Muscle of leg (tissue), 11 donors: Measurements from ENCODE around the gene GALNT18. TPM values are rescaled to one million over a fixed set of nuclear protein-coding genes. Genes with fewer than 3 reads are reported as not detected.

Experiments used
- DNase-seq: peaks from one replicate; pipeline ENCODE4 v3.0.0; 2013
- H3K27ac ChIP-seq: one replicate; pipeline ENCODE4 v1.5.1; 2013; ENCODE audit warnings: mild to moderate bottlenecking, low read length, control low read depth
- H3K27me3 ChIP-seq: one replicate; pipeline ENCODE4 v1.6.1; 2013; ENCODE audit warnings: low read length; ENCODE audit not compliant: control insufficient read depth, insufficient read depth
- H3K36me3 ChIP-seq: one replicate; pipeline ENCODE4 v1.6.1; 2013; ENCODE audit warnings: low read length; ENCODE audit not compliant: control insufficient read depth, insufficient read depth
- H3K4me1 ChIP-seq: one replicate; pipeline ENCODE4 v1.6.1; 2013; ENCODE audit warnings: low read length; ENCODE audit not compliant: control insufficient read depth, insufficient read depth
- H3K4me3 ChIP-seq: one replicate; pipeline ENCODE4 v1.5.1; 2013; ENCODE audit warnings: low read length, control low read depth
- H3K9me3 ChIP-seq: replicated peaks from 2 replicates; pipeline ENCODE4 v1.6.1; 2013; ENCODE audit warnings: low read depth, low read length; ENCODE audit not compliant: control insufficient read depth
- WGBS: methylation state at CpG from one replicate; pipeline ENCODE4 v1.1.5; 2013; ENCODE audit warnings: missing lambda C conversion rate; ENCODE audit not compliant: insufficient coverage; 5-methylcytosine and 5-hydroxymethylcytosine counted together
- polyA plus RNA-seq, 8 donors: library from polyadenylated mRNA; unstranded; fragments of 120-200 nt; gene quantifications; one replicate each; pipeline versions ENCODE4 v1.2.1 to v1.2.3, GENCODE V29; 2013; ENCODE audit warnings: inconsistent platforms in 1 of 8, low replicate concordance in 1 of 8; ENCODE audit not compliant: insufficient read length in 8 of 8, insufficient read depth in 1 of 8
- total RNA-seq: library from RNA; stranded (reverse); fragments of 120-200 nt; gene quantifications from one replicate; pipeline ENCODE4 v1.2.4, GENCODE V29; 2013

The GALNT18 gene
- total and polyA plus RNA-seq, 9 donors = 7.7 to 17.7 (median 11.6) TPM

- Histone ChIP-seq H3K9me3 (no peaks in the 10 kb centered on the region), H3K27ac (peak overlapping the region; percentile 84), H3K4me1 (peaks cover 18% of the 10 kb centered on the region), H3K27me3 (no peaks in the 10 kb centered on the region), H3K36me3 (no peaks in the 10 kb centered on the region), H3K4me3 (no peak overlapping the region)
- no peak for DNase-seq
Observed at GRCh38 chr11:11570823-11571222, 51.0 kb downstream of the GALNT18 start.

GRCh38 chr11:11569936-11570491 is 51.8 kb downstream of the GALNT18 start:
- DNase-seq = peak; percentile 91

GRCh38 chr11:11568651-11569229 is 53.1 kb downstream of the GALNT18 start:
- Histone ChIP-seq H3K4me1 (peaks cover 20% of the 10 kb centered on the region), H3K36me3 (no peaks in the 10 kb centered on the region), H3K4me3 (no peak overlapping the region), H3K9me3 (no peaks in the 10 kb centered on the region), H3K27ac (no peak overlapping the region), H3K27me3 (no peaks in the 10 kb centered on the region)
- WGBS = 100% methylated on average over 2 of the region's 3 CpGs
- no peak for DNase-seq

More at GRCh38 chr11:11569936-11570491, 51.8 kb downstream of the GALNT18 start:
- 35% methylated on average over 14 of the region's 14 CpGs for WGBS
- no peak overlapping the region for H3K4me3 ChIP-seq
- peak overlapping the region; percentile 84 for H3K27ac ChIP-seq
- H3K36me3 ChIP-seq = no peaks in the 10 kb centered on the region
- no peaks in the 10 kb centered on the region for H3K9me3 ChIP-seq
- peaks cover 18% of the 10 kb centered on the region for H3K4me1 ChIP-seq
- H3K27me3 ChIP-seq = no peaks in the 10 kb centered on the region

GRCh38 chr11:11567936-11568650 is 53.7 kb downstream of the GALNT18 start:
- H3K4me1 ChIP-seq = peaks cover 26% of the 10 kb centered on the region
- H3K36me3 ChIP-seq = no peaks in the 10 kb centered on the region
- H3K27me3 ChIP-seq = no peaks in the 10 kb centered on the region
- 83% methylated on average over 2 of the region's 7 CpGs for WGBS
- H3K9me3 ChIP-seq = no peaks in the 10 kb centered on the region
- no peak overlapping the region for H3K4me3 ChIP-seq
- DNase-seq = peak; percentile 46
- H3K27ac ChIP-seq = no peak overlapping the region

- no CpG with 5 or more reads among the region's 2 CpGs for WGBS
- no peak overlapping the region for H3K27ac ChIP-seq
- no peaks in the 10 kb centered on the region for H3K36me3 ChIP-seq
- no peaks in the 10 kb centered on the region for H3K9me3 ChIP-seq
- no peak overlapping the region for H3K4me3 ChIP-seq
- no peaks in the 10 kb centered on the region for H3K27me3 ChIP-seq
- H3K4me1 ChIP-seq = peaks cover 31% of the 10 kb centered on the region
- no peak for DNase-seq
Observed at GRCh38 chr11:11565636-11566035, 56.2 kb downstream of the GALNT18 start.

- WGBS = 60% methylated on average over 2 of the region's 6 CpGs
- H3K4me1 ChIP-seq = peaks cover 18% of the 10 kb centered on the region
- H3K27ac ChIP-seq = peak overlapping the region; percentile 59
- DNase-seq = peak; percentile 48
- peaks cover 2% of the 10 kb centered on the region for H3K27me3 ChIP-seq
- H3K4me3 ChIP-seq = no peak overlapping the region
- H3K36me3 ChIP-seq = no peaks in the 10 kb centered on the region
- no peaks in the 10 kb centered on the region for H3K9me3 ChIP-seq
Observed at GRCh38 chr11:11563200-11563975, 58.4 kb downstream of the GALNT18 start.

GRCh38 chr11:11561991-11562390 is 59.8 kb downstream of the GALNT18 start:
- peaks cover 2% of the 10 kb centered on the region for H3K27me3 ChIP-seq
- 75% methylated on average over 2 of the region's 5 CpGs for WGBS
- no peak for DNase-seq
- H3K36me3 ChIP-seq = no peaks in the 10 kb centered on the region
- no peaks in the 10 kb centered on the region for H3K9me3 ChIP-seq
- peaks cover 17% of the 10 kb centered on the region for H3K4me1 ChIP-seq
- H3K27ac ChIP-seq = no peak overlapping the region
- H3K4me3 ChIP-seq = no peak overlapping the region

- H3K27ac ChIP-seq = peak overlapping the region; percentile 71
- no peak for DNase-seq
- no peaks in the 10 kb centered on the region for H3K36me3 ChIP-seq
- H3K9me3 ChIP-seq = no peaks in the 10 kb centered on the region
- H3K4me1 ChIP-seq = peaks cover 31% of the 10 kb centered on the region
- H3K4me3 ChIP-seq = no peak overlapping the region
- WGBS = no CpG with 5 or more reads among the region's 2 CpGs
- peaks cover 2% of the 10 kb centered on the region for H3K27me3 ChIP-seq
Observed at GRCh38 chr11:11558826-11559225, 63.0 kb downstream of the GALNT18 start.

GRCh38 chr11:11558396-11558795 is 63.4 kb downstream of the GALNT18 start:
- peaks cover 27% of the 10 kb centered on the region for H3K4me1 ChIP-seq
- H3K4me3 ChIP-seq = no peak overlapping the region
- DNase-seq = peak; percentile 92
- no peaks in the 10 kb centered on the region for H3K9me3 ChIP-seq
- no peaks in the 10 kb centered on the region for H3K36me3 ChIP-seq
- peaks cover 2% of the 10 kb centered on the region for H3K27me3 ChIP-seq
- 66% methylated on average over 2 of the region's 3 CpGs for whole genome bisulfite sequencing
- peak overlapping the region; percentile 71 for H3K27ac ChIP-seq

- H3K27me3 ChIP-seq = peaks cover 2% of the 10 kb centered on the region
- H3K27ac ChIP-seq = no peak overlapping the region
- no peaks in the 10 kb centered on the region for H3K9me3 ChIP-seq
- 7% methylated on average over 6 of the region's 6 CpGs for WGBS
- no peaks in the 10 kb centered on the region for H3K36me3 ChIP-seq
- no peak overlapping the region for H3K4me3 ChIP-seq
- H3K4me1 ChIP-seq = peaks cover 26% of the 10 kb centered on the region
- peak; percentile 78 for DNase-seq
Observed at GRCh38 chr11:11555208-11555607, 66.6 kb downstream of the GALNT18 start.
